Hematopoietic multipotent progenitor cell treated with erythropoietin and hydrocortisone succinate and interleukin-3 and kit ligand, for 4 days (in vitro differentiated cells): ENCODE measurements around the gene KCNH2.

Source experiments
- DNase-seq: peaks from one replicate; pipeline ENCODE4 v3.0.0-alpha.2; 2015

Gene KCNH2

DNA sequence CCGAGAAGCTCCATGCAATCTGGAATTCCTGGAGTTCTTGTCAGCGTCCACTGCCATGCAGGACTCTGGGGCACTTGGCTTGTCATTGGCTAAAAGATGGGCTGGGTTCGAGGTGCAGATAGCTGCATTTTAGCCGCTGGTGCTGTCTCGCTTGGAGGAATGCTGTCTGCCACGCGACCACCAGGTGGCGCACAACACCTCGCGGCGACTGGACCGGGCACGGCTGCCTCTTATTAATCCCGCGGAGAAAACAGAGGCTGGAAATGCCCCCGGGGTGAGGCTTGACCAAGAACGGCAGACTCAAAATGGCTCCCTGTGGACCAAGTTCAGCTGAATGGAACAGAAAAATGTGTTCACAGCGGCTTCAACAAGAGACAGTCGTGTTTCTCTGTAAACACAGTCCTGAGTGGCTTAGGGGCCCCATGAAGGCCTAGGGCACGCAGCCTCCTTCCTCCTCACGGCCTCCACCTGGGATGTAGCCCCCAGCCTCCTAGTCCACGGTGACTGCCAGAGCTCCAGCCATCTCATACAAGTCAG lies 79.6 kb downstream of the KCNH2 start:
- DNase-seq: peak; percentile 86

- DNase-seq: no peak
Measured at GRCh38 chr7:150897502-150898474, 80.3 kb downstream of the KCNH2 start.

DNA sequence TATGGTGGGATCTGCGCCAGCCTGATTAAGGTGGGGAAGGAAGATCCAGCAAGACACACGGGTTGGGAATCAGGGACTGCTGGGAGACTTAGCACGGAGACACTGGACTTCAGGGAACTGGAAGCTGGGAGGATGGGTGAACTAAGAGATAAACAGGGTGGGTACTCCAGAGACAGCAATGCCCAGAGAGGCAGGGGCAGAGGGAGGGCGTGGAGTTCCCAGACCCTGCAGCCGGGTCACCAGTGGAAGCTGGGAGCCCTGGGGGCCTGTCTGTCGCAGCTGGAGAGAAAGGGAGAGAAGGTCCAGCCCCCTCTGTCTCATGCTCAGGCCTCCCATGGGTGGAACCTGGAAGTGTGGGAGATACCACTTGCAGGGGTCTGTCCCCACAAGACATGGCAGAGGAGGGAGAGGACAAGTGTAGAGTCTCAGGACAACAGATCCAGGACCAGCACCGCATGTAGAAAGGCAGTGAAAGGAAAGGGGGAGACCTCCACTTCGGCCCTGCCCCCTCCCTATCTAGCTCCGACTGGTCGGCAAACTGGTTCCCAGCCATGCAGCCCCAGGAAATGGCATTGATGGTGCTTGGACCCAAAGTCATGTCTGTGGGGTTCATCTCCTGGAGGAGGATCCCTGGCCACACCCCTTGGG lies 81.4 kb downstream of the KCNH2 start:
- no peak for DNase-seq

DNA sequence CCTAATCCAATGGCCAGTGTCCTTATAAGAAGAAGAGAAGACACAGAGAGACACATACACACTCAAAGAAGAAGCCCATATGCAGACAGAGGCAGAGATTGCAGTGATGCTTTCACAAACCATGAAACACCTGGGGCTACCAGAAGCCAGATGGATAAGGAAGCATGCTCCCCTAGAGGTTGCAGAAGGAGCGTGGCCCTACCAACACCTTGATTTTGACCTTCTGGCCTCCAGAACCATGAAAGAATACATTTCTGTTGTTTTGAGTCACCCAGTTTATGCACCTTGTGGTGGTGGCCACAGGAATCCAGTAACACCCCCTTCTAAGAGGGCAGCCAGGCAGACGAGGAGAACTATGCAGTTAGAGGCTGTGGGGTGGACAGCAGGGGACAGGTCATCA lies 82.3 kb downstream of the KCNH2 start:
- no peak for DNase-seq
